Measurements from ENCODE around the gene SNAP29. TPM values are rescaled to one million over a fixed set of nuclear protein-coding genes. Genes with fewer than 3 reads are reported as not detected.
"Not testable (repeated sequence)": the region's sequence is repeated elsewhere in the genome, so short reads cannot be mapped to it uniquely, and the experiment has no call there.

The SNAP29 gene
- total RNA-seq, 1 experiment from 2014 or later, result 35.9 TPM

DNA sequence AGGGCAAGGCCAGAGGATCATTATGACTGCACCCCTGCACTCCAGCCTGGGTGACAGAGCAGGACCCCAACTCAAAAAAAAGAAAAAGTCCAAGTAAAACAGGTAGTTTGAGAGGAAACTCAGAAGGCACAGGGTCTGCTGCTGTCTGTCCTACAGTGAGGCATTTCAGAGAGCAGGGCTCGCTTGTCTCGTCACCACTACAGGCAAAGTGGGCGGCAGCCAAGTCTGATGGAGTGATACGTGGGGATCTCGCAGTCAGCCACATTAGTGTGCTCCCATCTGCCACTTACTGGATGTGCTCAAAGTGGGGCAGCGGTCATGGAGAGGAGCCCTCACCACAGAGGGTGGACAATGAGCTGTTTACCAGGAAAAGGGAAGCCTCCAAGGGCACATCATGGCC lies 42.2 kb upstream of the SNAP29 start:
- intact Hi-C loops (cut with micrococcal nuclease; ENCODE audit: unreplicated experiment), result no loop called here

DNA sequence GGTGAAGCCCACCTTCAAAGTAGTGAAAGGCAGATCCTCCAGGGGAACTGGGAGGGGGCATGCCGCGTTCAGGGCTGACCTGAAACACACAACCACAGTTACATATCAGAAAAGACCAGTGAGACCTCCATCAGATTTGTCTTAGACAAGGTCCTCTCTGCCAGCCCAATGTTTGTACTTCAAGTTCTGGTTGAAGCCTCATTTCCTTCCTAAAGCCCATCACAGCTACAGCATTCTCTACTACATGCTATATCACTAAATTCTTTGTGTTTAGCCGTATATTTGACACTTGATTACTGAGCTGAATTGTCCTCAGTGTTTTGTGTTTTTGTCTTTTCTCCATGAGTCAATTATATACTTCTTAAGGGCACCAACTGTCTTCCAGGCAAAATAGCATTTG lies 40.3 kb upstream of the SNAP29 start:
- H3K36me3 Mint-ChIP-seq (ENCODE audit: insufficient read depth, unreplicated experiment), result peaks cover 24% of the 10 kb centered on the region
- intact Hi-C loops (cut with micrococcal nuclease; ENCODE audit: unreplicated experiment), result no loop called here
- no peak overlapping the region for H3K27ac Mint-ChIP-seq (ENCODE audit: unreplicated experiment)
- CTCF ChIA-PET, result no interaction called here
- TF ChIP-seq, protein P1, sequence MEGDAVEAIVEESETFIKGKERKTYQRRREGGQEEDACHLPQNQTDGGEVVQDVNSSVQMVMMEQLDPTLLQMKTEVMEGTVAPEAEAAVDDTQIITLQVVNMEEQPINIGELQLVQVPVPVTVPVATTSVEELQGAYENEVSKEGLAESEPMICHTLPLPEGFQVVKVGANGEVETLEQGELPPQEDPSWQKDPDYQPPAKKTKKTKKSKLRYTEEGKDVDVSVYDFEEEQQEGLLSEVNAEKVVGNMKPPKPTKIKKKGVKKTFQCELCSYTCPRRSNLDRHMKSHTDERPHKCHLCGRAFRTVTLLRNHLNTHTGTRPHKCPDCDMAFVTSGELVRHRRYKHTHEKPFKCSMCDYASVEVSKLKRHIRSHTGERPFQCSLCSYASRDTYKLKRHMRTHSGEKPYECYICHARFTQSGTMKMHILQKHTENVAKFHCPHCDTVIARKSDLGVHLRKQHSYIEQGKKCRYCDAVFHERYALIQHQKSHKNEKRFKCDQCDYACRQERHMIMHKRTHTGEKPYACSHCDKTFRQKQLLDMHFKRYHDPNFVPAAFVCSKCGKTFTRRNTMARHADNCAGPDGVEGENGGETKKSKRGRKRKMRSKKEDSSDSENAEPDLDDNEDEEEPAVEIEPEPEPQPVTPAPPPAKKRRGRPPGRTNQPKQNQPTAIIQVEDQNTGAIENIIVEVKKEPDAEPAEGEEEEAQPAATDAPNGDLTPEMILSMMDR (IDR thresholded peaks at IDR 0.05; ENCODE audit: unreplicated experiment), result no peak
- H3K4me3 Mint-ChIP-seq (ENCODE audit: low read depth, unreplicated experiment), result no peak overlapping the region
- no TSS peak for BruUV-seq (replicated peaks)
- no peaks in the 10 kb centered on the region for H3K4me1 Mint-ChIP-seq (ENCODE audit: low read depth, unreplicated experiment)
- DNase-seq, result no peak
- no peaks in the 10 kb centered on the region for H3K9me3 Mint-ChIP-seq (ENCODE audit: low read depth, unreplicated experiment)
- H3K27me3 Mint-ChIP-seq (ENCODE audit: unreplicated experiment), result no peaks in the 10 kb centered on the region

More for the DNA sequence above, 42.2 kb upstream of the SNAP29 start:
- TF ChIP-seq, protein P1 (IDR thresholded peaks at IDR 0.05; ENCODE audit: unreplicated experiment), result no peak
- H3K4me3 Mint-ChIP-seq (ENCODE audit: low read depth, unreplicated experiment), result no peak overlapping the region
- no peaks in the 10 kb centered on the region for H3K27me3 Mint-ChIP-seq (ENCODE audit: unreplicated experiment)
- no peaks in the 10 kb centered on the region for H3K4me1 Mint-ChIP-seq (ENCODE audit: low read depth, unreplicated experiment)
- H3K36me3 Mint-ChIP-seq (ENCODE audit: insufficient read depth, unreplicated experiment), result peaks cover 32% of the 10 kb centered on the region
- H3K27ac Mint-ChIP-seq (ENCODE audit: unreplicated experiment), result no peak overlapping the region
- DNase-seq, result no peak
- BruUV-seq (replicated peaks), result no TSS peak
- CTCF ChIA-PET, result no interaction called here
- no peaks in the 10 kb centered on the region for H3K9me3 Mint-ChIP-seq (ENCODE audit: low read depth, unreplicated experiment)

DNA sequence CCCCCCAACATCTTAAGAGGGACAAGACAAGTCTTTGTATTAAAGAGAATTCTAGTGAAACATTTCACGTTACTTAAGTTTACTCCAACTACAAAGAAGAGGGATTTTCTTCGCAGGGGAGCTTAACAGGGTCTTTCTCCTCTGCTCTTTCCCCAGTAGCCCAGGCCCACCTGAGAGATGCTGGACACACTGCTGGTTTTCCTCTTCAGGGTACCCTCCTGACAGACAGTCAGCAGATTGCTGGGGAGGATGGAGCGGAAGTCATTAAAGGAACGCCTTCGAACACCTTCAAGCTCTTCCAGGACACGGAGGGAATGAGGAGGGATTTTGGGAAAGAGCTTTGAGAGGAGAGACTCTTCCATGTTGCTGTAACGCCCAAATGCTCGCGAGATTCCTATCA lies 39.3 kb upstream of the SNAP29 start:
- BruUV-seq (replicated peaks), result no TSS peak
- Mint-ChIP-seq H3K9me3 (ENCODE audit: low read depth, unreplicated experiment) (no peaks in the 10 kb centered on the region), H3K27ac (ENCODE audit: unreplicated experiment) (no peak overlapping the region), H3K27me3 (ENCODE audit: unreplicated experiment) (no peaks in the 10 kb centered on the region), H3K4me3 (ENCODE audit: low read depth, unreplicated experiment) (no peak overlapping the region), H3K4me1 (ENCODE audit: low read depth, unreplicated experiment) (no peaks in the 10 kb centered on the region), H3K36me3 (ENCODE audit: insufficient read depth, unreplicated experiment) (peaks cover 15% of the 10 kb centered on the region)
- CTCF ChIA-PET, result no interaction called here
- no peak for DNase-seq
- TF ChIP-seq, protein P1 (IDR thresholded peaks at IDR 0.05; ENCODE audit: unreplicated experiment), result no peak
- intact Hi-C loops (cut with micrococcal nuclease; ENCODE audit: unreplicated experiment), result no loop called here

DNA sequence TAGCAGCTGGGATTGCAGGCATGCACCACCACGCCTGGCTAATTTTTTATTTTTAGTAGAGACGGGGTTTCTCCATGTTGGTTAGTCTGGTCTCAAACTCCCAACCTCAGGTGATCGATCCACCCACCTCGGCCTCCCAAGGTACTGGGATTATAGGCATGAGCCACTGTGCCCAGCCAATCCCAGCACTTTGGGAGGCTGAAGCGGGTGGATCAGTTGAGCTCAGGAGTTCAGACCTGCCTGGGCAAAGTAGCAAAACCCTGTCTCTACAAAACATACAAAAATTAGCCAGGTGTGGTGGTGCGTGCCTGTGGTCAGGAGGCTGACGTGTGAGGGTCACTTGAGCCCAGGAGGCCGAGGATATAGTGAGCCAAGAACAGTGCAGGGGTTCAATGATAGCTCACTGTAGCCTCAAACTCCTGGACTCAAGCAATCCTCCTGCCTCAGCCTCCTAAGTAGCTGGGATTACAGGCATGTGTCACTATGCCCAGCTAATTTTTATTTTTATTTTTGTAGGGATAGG lies 37.0 kb upstream of the SNAP29 start:
- CTCF ChIA-PET, result interaction anchor here (0.6 to 1.0 kb wide), 2 partner anchors 23 to 39 kb away, joined by 3 read pairs; no protein-coding TSS in a partner anchor
- H3K4me1 Mint-ChIP-seq (ENCODE audit: low read depth, unreplicated experiment); H3K36me3 Mint-ChIP-seq (ENCODE audit: insufficient read depth, unreplicated experiment); H3K4me3 Mint-ChIP-seq (ENCODE audit: low read depth, unreplicated experiment); intact Hi-C loops (cut with micrococcal nuclease; ENCODE audit: unreplicated experiment); H3K9me3 Mint-ChIP-seq (ENCODE audit: low read depth, unreplicated experiment); DNase-seq; H3K27me3 Mint-ChIP-seq (ENCODE audit: unreplicated experiment); H3K27ac Mint-ChIP-seq (ENCODE audit: unreplicated experiment); BruUV-seq (replicated peaks): not testable (repeated sequence)

DNA sequence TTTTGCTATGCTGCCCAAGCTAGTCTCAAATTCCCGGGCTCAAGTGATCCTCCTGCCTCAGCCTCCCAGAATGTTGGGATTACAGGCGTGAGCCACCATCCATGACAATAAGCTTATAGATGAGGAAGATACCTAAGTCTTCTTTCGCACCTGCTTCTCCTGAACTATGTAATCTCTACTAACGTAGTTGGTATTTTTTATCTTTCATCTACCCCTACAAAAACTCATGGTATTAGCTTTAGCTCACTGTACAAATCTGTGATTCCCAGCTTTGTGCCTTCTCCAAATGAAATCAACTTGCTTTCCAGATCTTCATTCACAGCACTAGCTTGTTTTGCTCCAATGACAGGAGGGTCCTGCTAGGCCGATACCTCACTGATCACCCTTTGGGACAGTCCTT lies 36.6 kb upstream of the SNAP29 start:
- Mint-ChIP-seq H3K4me3 (ENCODE audit: low read depth, unreplicated experiment) (no peak overlapping the region), H3K27ac (ENCODE audit: unreplicated experiment) (no peak overlapping the region), H3K9me3 (ENCODE audit: low read depth, unreplicated experiment) (no peaks in the 10 kb centered on the region), H3K36me3 (ENCODE audit: insufficient read depth, unreplicated experiment) (peaks cover 8% of the 10 kb centered on the region), H3K27me3 (ENCODE audit: unreplicated experiment) (no peaks in the 10 kb centered on the region), H3K4me1 (ENCODE audit: low read depth, unreplicated experiment) (no peaks in the 10 kb centered on the region)
- intact Hi-C loops (cut with micrococcal nuclease; ENCODE audit: unreplicated experiment), result no loop called here
- BruUV-seq (replicated peaks), result no TSS peak
- no peak for DNase-seq
- CTCF ChIA-PET, result interaction anchor here (0.6 to 1.0 kb wide), 2 partner anchors 22 to 38 kb away, joined by 3 read pairs; no protein-coding TSS in a partner anchor
- TF ChIP-seq, protein P1 (IDR thresholded peaks at IDR 0.05; ENCODE audit: unreplicated experiment), result no peak
